ENCODE data around the gene PSD4.

The PSD4 gene

GRCh38 chr2:113240915-113241911, 67.4 kb downstream of the PSD4 start:
- DNase-seq: peak; percentile 23 to 33

DNA sequence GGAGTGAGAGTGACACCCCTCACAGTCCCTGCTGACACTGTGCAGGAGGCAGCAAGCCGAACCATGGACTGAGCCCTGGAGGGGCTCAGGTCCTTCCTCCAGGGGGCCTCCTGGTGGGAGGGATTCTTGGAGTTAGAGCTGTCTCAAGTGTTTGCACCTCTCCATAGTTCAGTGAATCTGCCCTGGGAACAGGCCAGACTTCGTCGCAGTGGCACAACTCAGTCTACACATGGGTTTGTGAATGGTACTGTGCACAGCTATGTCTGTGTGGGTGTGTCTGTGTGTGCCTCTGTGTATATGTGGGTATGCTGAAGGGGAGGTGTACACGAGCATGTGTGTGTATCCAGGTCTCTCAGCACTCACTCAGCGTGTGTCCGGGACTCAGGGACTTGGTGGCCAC, 68.6 kb downstream of the PSD4 start:
- no peak for DNase-seq

GRCh38 chr2:113245276-113245711, 71.5 kb downstream of the PSD4 start:
- DNase-seq: no peak

- DNase-seq: no peak
These were observed 72.8 kb downstream of the PSD4 start for GRCh38 chr2:113246606-113247005.

DNA sequence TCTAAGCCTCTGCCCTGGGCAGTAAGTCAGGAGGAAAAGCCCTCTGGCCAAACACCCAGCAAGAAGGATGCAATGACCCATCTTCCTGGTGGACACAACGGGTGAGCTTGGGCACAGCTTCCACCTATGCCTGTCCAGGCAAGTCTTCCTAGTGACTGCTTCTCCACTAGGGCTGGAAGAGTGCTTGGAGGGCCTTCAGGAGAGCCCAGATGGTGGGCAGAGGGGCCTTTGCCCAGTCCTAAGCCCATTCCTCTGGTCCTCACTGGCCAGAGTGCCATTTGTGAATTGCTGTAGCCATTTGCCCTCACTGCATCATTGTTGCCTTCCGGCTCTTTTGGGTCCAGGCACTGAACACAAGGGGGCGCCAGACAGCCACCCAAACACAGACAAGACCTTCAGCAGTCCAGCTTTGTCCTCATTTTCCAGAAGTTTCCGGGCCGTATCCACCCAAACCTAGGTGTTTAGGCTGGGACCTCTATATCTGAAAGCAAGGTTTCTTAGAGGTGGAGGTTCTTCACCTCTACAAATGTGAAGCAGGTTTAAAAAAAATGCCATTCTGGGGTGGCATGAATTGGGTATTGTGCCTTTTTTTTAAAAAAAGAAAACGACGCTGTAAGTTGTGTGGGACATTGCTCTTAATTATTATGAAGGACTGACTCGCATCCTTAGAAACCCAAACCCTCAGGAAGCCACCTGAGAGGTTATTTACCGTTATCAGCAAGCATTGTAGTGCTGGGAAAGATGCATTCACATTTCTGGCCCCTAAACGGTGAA, 75.4 kb downstream of the PSD4 start:
- peak; percentile 65 to 67 for DNase-seq

GRCh38 chr2:113251118-113251517, 77.3 kb downstream of the PSD4 start:
- DNase-seq: no peak

DNA sequence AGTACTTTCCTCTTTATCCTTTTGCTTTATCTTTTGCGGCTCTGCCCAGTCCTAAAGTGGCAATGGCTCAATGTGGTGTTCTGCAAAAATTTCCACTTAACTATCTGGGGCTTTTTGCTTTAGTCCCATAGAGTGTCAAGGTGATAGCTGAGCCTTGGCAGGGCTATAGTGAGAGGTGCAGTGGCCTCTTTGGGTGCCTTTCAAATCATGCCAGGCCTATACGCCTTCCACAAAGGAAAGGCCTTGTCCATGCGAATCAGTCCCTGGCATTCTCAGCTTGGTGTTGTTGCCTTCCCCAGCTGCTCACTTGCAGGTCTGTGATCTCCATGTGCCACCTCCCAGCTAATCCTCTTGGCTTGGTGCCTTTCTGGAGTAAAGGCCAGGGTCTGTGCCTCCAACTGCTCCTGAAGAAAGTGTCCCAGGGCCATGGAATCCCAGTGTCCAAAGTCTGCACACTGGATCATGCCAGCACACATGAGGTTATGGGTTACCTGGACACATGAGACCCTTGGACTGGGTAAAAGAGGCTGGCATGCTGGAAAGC, 78.3 kb downstream of the PSD4 start:
- DNase-seq: no peak

- no peak for DNase-seq
These were observed 79.7 kb downstream of the PSD4 start for GRCh38 chr2:113253453-113253852.

GRCh38 chr2:113255140-113256070, 81.6 kb downstream of the PSD4 start:
- DNase-seq: no peak

- DNase-seq: no peak
These were observed 83.9 kb downstream of the PSD4 start for GRCh38 chr2:113257516-113258264.

- no peak for DNase-seq
These were observed 84.8 kb downstream of the PSD4 start for GRCh38 chr2:113258471-113259147.

All from activated CD4-positive, alpha-beta T cell treated with anti-CD3 and anti-CD28 coated beads, Interleukin-2, amount 50 U/mL, for 4 hours (primary cell).